C4-2B (cell line): ENCODE data around the gene GRID1.

Experiments
- H3K27ac ChIP-seq: fragments of 450-650 bp; 2 replicates; pipeline ENCODE4 v1.5.1; 2017
- ZFX ChIP-seq: fragments of 450-650 bp; IDR thresholded peaks from 2 replicates; pipeline ENCODE4 v1.6.1; 2017
- TF ChIP-seq, protein P1 (sequence below): fragments of 450-650 bp; conservative IDR thresholded peaks from 2 replicates; pipeline ENCODE4 v1.5.1; 2017; ENCODE audit warnings: mild to moderate bottlenecking

The GRID1 gene

DNA sequence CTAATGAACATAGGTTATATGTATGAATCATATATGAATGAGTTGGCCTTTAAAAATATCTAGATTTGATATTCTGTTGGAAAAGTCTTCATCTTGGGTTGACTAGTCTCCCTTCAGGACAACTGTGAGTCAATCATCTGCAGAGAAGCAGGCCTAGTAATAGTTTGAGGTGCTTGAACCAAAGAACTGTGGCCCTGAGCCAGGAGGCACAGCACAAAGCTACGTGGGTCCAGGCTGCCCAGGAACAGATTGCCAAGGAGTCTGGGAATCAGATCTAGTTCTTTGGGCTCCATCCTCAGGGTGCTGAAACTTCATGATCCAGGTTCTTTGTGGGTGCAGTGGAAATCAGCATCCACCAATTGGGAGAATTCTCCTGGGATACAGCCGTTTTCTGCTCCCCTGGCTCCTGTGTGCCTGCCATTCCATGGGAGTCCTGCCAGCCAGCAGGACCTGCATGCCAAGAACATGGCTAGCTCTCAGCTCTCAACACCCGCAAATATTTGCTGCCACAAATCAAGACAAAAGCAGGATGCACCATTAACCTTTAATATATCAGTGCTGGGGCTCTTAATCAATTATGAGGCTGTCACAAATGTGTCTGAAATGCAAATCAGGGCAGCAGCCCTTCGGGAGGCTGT, 709.0 kb downstream of the GRID1 start:
- no peak overlapping the region for H3K27ac ChIP-seq
- no peak for TF ChIP-seq ZFX
- TF ChIP-seq, protein P1, sequence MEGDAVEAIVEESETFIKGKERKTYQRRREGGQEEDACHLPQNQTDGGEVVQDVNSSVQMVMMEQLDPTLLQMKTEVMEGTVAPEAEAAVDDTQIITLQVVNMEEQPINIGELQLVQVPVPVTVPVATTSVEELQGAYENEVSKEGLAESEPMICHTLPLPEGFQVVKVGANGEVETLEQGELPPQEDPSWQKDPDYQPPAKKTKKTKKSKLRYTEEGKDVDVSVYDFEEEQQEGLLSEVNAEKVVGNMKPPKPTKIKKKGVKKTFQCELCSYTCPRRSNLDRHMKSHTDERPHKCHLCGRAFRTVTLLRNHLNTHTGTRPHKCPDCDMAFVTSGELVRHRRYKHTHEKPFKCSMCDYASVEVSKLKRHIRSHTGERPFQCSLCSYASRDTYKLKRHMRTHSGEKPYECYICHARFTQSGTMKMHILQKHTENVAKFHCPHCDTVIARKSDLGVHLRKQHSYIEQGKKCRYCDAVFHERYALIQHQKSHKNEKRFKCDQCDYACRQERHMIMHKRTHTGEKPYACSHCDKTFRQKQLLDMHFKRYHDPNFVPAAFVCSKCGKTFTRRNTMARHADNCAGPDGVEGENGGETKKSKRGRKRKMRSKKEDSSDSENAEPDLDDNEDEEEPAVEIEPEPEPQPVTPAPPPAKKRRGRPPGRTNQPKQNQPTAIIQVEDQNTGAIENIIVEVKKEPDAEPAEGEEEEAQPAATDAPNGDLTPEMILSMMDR, result no peak

DNA sequence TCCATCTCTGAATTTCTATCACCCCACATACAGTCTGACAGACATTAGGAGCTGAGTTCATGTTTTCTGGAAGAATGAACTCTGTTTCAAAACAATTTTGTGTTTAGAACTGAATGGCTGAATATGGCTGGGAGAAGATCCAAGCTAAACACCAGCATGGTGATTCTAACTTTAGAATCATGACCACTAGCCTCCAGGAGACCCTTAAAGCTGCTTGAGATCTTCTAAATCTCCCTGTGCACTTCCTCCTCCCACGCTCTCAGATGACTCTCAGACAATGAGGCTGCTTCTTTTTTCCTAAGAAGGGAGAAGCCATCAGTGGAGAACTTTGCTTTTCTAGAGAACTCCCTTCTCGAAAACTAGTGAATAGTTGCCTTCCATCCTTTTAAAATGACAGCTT, 711.2 kb downstream of the GRID1 start:
- no peak overlapping the region for H3K27ac ChIP-seq
- TF ChIP-seq ZFX, result no peak
- TF ChIP-seq, protein P1, result no peak

DNA sequence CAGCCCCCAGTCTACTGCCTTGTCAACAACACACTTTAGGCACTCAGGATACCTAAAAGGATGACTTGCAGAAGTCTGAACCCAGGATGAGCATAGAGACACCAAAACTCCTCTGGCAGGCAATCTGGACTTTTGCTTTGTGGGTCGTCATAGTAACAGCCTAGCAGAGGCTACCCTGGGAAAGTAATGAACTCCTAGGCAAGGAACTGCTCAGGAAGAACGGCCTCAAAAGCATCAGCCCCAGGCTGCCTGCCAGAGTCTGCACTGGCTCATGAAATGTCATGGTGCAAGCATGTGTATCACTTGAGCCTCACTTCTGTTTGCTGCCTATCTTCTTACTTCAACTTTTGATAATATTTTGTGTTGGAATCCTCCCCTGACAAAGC, 715.1 kb downstream of the GRID1 start:
- H3K27ac ChIP-seq, result no peak overlapping the region
- no peak for TF ChIP-seq ZFX
- TF ChIP-seq, protein P1, result no peak

GRCh38 chr10:85650791-85651496, 715.7 kb downstream of the GRID1 start:
- no peak for TF ChIP-seq ZFX
- TF ChIP-seq, protein P1, result no peak
- H3K27ac ChIP-seq, result no peak overlapping the region

DNA sequence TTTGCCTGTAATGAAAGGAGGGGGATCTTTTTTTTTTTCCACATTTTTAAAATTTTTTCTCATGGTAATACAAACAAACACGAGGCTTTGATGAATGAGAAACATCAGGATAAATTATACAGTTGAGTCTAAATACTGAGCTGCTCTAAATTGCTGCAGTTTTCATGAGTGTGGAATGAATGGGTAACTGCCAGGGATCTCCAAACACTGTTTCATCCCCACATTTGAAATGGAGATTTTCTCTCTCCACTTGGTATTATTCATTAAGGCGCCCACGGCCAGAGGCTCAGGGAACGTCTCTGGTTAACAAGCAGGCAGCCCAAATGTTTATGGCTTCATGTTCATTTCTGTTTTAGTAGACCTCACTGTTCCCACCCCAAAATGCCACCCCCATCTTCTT, 717.1 kb downstream of the GRID1 start:
- no peak overlapping the region for H3K27ac ChIP-seq

GRCh38 chr10:85648279-85648754, 718.3 kb downstream of the GRID1 start:
- TF ChIP-seq, protein P1, result no peak
- TF ChIP-seq ZFX, result no peak
- H3K27ac ChIP-seq, result no peak overlapping the region

More for the DNA sequence above, 717.1 kb downstream of the GRID1 start:
- TF ChIP-seq, protein P1, result no peak
- TF ChIP-seq ZFX, result no peak

DNA sequence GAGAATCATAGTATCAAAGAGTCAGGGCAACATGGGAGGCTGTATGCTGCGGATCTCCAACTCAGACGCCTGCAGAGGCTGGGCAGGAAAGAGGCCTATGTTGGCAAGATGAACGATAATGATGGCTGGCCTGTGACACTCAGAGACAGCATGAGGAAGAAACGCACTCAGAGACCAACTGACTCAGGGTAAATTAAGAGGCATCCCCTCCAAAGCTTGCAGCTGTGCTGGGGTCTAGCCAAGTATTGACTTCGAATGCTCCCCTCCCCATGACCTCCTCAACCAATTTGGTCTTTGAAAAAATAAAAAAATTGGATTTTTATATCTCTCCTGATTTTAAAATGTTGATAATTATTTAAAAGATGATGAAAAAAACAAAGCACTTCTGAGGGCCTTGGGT, 718.9 kb downstream of the GRID1 start:
- TF ChIP-seq ZFX, result no peak
- TF ChIP-seq, protein P1, result no peak
- no peak overlapping the region for H3K27ac ChIP-seq
